Breast epithelium (tissue), 4 donors: ENCODE measurements around the gene EPB41L1. TPM values are rescaled to one million over a fixed set of nuclear protein-coding genes. Genes with fewer than 3 reads are reported as not detected.

Source experiments
- DNase-seq, 2 donors: peaks; one replicate each; pipeline ENCODE4 v3.0.0-alpha.2; 2019; ENCODE audit warnings: low spot score in 2 of 2
- H3K27ac ChIP-seq, 2 donors: fragments of 200-600 bp; sonication (generic) in 1 of 2; one replicate each; pipeline ENCODE4 v1.5.1; 2016 to 2019; ENCODE audit warnings: mild to moderate bottlenecking in 1 of 2
- H3K27me3 ChIP-seq, 2 donors: fragments of 200-600 bp; sonication (generic) in 1 of 2; one replicate each; pipeline versions ENCODE4 v1.5.1 to v1.6.0; 2017 to 2019; ENCODE audit warnings: control low read depth in 1 of 2, mild to moderate bottlenecking in 1 of 2
- H3K36me3 ChIP-seq: fragments of 200-600 bp; one replicate; pipeline ENCODE4 v1.5.1; 2019
- H3K4me1 ChIP-seq, 2 donors: fragments of 200-600 bp; sonication (generic); one replicate each; pipeline ENCODE4 v1.5.1; 2016 to 2019; ENCODE audit warnings: control low read depth in 1 of 2
- H3K4me3 ChIP-seq, 3 donors: fragments of 200-600 bp; sonication (generic); 1 replicate in 2 of 3; 2 replicates in 1 of 3; pipeline ENCODE4 v1.5.1; 2016 to 2019; ENCODE audit warnings: mild to moderate bottlenecking in 3 of 3, moderate library complexity in 2 of 3
- H3K9me3 ChIP-seq, 2 donors: fragments of 200-600 bp; sonication (generic) in 1 of 2; one replicate each; pipeline ENCODE4 v1.5.1; 2016 to 2019; ENCODE audit warnings: control low read depth in 1 of 2
- CTCF ChIP-seq, 3 donors: fragments of 450-650 bp; IDR thresholded peaks; one replicate each; pipeline ENCODE4 v1.5.1; 2016 to 2017; ENCODE audit warnings: antibody characterized with exemption in 3 of 3, mild to moderate bottlenecking in 3 of 3, moderate library complexity in 3 of 3
- POLR2A ChIP-seq: fragments of 450-650 bp; IDR thresholded peaks from one replicate; pipeline ENCODE4 v1.6.1; 2016; ENCODE audit warnings: antibody characterized with exemption, mild to moderate bottlenecking, moderate library complexity
- POLR2AphosphoS5 ChIP-seq, 3 donors: sonication (generic); formaldehyde crosslinking; IDR thresholded peaks; one replicate each; pipeline ENCODE4 v1.6.1; 2017; ENCODE audit warnings: antibody characterized with exemption in 3 of 3
- intact Hi-C: fragments of 100-400 bp; cut with DNase I; formaldehyde crosslinking; loops from one replicate; pipeline ENCODE4 v1.15.1; 2023; ENCODE audit warnings: low total_unique reads
- total RNA-seq, 3 donors: library from RNA; depleted of rRNA; stranded (reverse); fragments of >200 nt; gene quantifications; one replicate each; pipeline ENCODE4 v1.1.0, GENCODE V29; 2016

Gene EPB41L1
- total RNA-seq, 3 donors from 2014 or later, result 37.0 to 66.4 (median 43.7) TPM

DNA sequence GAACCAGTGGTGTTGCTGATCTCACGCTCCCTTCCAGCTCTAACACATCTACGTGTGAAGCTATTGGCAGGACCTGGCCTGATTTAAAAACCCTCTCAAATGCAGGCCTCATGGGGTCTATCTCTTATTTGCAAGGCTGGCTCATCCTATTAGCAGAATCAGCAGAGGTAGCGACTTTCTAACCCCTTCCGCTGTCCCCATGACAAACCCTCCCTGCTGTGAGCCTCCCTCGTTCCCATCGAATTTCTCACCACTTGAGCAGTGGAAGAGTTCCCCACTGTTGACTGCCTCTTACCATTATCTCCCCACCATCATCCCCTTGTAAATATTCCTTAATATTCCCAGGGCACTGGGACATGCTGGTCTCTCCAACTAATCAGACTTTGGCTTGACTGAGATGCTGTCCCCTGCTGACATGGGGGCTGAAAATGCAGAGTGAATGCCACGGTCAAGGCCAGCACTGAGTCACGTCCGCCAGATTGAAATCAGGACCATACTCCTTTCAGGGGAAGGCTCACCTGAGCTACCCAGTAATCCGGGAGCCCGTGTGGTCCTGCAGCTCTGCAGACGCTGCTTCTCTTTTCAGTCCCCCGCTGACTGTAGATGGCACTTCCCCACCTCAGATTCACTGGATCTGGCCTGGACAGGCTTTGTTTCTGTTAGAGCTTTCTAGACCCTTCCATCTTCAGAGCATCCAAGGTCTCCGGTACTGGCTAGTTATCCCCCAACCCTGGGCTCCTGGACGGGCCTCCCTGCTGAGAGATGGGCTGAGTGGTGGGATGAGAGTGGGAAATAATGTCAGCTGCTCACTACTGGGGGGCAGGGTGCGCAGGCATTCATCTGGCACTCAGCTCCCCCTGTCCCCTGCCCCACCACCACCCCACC lies 104.9 kb downstream of the EPB41L1 start:
- H3K4me3 ChIP-seq, result no peak overlapping the region
- H3K27ac ChIP-seq, result no peak overlapping the region
- TF ChIP-seq CTCF (IDR thresholded peaks at IDR 0.05) (no peak), POLR2A (no peak), POLR2AphosphoS5 (IDR thresholded peaks at IDR 0.05) (no peak)
- H3K27me3 ChIP-seq, result no peaks in the 10 kb centered on the region
- DNase-seq, result no peak
- H3K4me1 ChIP-seq, result no peaks in the 10 kb centered on the region
- intact Hi-C loops, result no loop called here
- H3K36me3 ChIP-seq, result no peaks in the 10 kb centered on the region
- no peaks in the 10 kb centered on the region for H3K9me3 ChIP-seq

DNA sequence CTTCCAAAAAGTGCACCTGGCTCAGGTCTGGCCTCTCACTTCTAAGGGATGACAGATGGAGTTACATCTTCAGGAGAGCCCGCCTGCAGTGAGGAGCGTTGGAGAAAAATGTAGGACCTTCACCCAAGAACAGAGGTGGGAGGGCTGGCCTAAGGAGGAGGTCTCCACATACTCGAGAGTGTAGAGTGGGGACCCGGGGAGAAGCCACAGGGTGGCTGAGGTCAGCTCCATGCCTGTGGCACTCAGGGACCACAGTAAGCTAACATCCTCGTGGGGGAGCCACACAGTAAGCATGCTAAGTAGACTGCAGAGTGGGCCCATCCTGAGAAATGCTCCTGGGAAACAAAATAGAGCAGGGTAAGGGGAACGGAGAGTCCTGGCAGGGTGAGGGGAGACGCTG lies 105.8 kb downstream of the EPB41L1 start:
- TF ChIP-seq POLR2A (no peak), POLR2AphosphoS5 (IDR thresholded peaks at IDR 0.05) (no peak), CTCF (IDR thresholded peaks at IDR 0.05) (no peak)
- intact Hi-C loops, result no loop called here
- no peaks in the 10 kb centered on the region for H3K4me1 ChIP-seq
- no peaks in the 10 kb centered on the region for H3K27me3 ChIP-seq
- H3K27ac ChIP-seq, result no peak overlapping the region
- no peaks in the 10 kb centered on the region for H3K36me3 ChIP-seq
- no peak overlapping the region for H3K4me3 ChIP-seq
- H3K9me3 ChIP-seq, result no peaks in the 10 kb centered on the region
- DNase-seq, result no peak

GRCh38 chr20:36261389-36262105 lies 107.0 kb downstream of the EPB41L1 start:
- DNase-seq, result no peak
- no peaks in the 10 kb centered on the region for H3K9me3 ChIP-seq
- H3K4me1 ChIP-seq, result no peaks in the 10 kb centered on the region
- no peak overlapping the region for H3K4me3 ChIP-seq
- no peak for TF ChIP-seq POLR2A
- H3K36me3 ChIP-seq, result no peaks in the 10 kb centered on the region
- no peak overlapping the region for H3K27ac ChIP-seq
- no peaks in the 10 kb centered on the region for H3K27me3 ChIP-seq
- intact Hi-C loops, result no loop called here

DNA sequence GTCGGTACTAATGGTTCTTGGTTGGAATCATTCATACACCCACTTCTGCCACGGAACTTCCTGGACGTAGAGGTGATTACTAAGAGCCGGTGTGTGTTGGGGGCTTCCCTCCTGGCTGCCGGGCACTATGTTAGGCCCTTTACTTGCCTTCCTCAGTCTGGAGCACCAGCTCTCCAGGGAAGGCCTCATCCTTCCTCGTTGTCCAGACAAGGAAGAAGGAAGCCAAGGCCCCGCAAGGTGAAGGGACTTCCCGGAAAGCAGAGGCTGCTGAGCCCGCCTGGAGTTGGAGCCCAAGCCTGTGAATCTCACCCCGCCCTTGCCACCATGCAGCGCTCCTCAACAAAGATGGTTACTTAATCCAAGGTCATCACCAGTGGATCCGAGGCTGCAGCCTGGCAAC lies 107.9 kb downstream of the EPB41L1 start:
- Histone ChIP-seq H3K4me1 (no peaks in the 10 kb centered on the region), H3K27me3 (no peaks in the 10 kb centered on the region), H3K27ac (no peak overlapping the region), H3K9me3 (no peaks in the 10 kb centered on the region), H3K36me3 (no peaks in the 10 kb centered on the region), H3K4me3 (no peak overlapping the region)
- intact Hi-C loops, result no loop called here
- no peak for DNase-seq
- TF ChIP-seq POLR2AphosphoS5 (IDR thresholded peaks at IDR 0.05) (no peak), CTCF (IDR thresholded peaks at IDR 0.05) (no peak)

GRCh38 chr20:36264426-36265246 lies 110.1 kb downstream of the EPB41L1 start:
- H3K36me3 ChIP-seq, result no peaks in the 10 kb centered on the region
- DNase-seq, result no peak
- H3K9me3 ChIP-seq, result no peaks in the 10 kb centered on the region
- intact Hi-C loops, result no loop called here
- no peak for TF ChIP-seq CTCF (IDR thresholded peaks at IDR 0.05)
- no peak for TF ChIP-seq POLR2AphosphoS5 (IDR thresholded peaks at IDR 0.05)
- TF ChIP-seq POLR2A, result no peak
- no peak overlapping the region for H3K27ac ChIP-seq
- no peaks in the 10 kb centered on the region for H3K27me3 ChIP-seq
- no peaks in the 10 kb centered on the region for H3K4me1 ChIP-seq
- H3K4me3 ChIP-seq, result no peak overlapping the region
